Fibroblast of lung (primary cell): ENCODE results near the gene KLK14.

Experiments used
- CTCF ChIP-seq, 2 donors: IDR thresholded peaks in 1 of 2; conservative IDR thresholded peaks in 1 of 2; 1 replicate in 1 of 2; 2 replicates in 1 of 2; pipeline ENCODE4 v1.5.1; 2011 to 2012; ENCODE audit warnings: low read length in 2 of 2, control low read depth in 1 of 2, inconsistent platforms in 1 of 2, low read depth in 1 of 2, mild to moderate bottlenecking in 1 of 2
- EZH2 ChIP-seq: IDR thresholded peaks from 2 replicates; pipeline ENCODE4 v1.5.1; 2012; ENCODE audit warnings: low read length, control low read depth, mild to moderate bottlenecking; ENCODE audit errors: missing control alignments

GRCh38 chr19:51124729-51125128 is 42.0 kb upstream of the KLK14 start, which contains the start of gene SIGLEC9:
- TF ChIP-seq EZH2 (no peak), CTCF (conservative IDR thresholded peaks at IDR 0.05 in 1 of 2, IDR thresholded peaks at IDR 0.05 in 1 of 2; ENCODE audit: low read depth in 1 of 2, low read length in 2 of 2) (no peak)
